GM12872 (cell line): ENCODE measurements around the gene ARFRP1.

Experiments used
- TF ChIP-seq, protein P1 (sequence below): IDR thresholded peaks from 3 replicates; pipeline ENCODE4 v1.5.1; 2011; ENCODE audit warnings: low read depth, mild to moderate bottlenecking, low read length, moderate library complexity; ENCODE audit not compliant: insufficient read depth

ARFRP1 gene

GRCh38 chr20:63662813-63663189 lies 45.0 kb downstream of the ARFRP1 start:
- TF ChIP-seq, protein P1, sequence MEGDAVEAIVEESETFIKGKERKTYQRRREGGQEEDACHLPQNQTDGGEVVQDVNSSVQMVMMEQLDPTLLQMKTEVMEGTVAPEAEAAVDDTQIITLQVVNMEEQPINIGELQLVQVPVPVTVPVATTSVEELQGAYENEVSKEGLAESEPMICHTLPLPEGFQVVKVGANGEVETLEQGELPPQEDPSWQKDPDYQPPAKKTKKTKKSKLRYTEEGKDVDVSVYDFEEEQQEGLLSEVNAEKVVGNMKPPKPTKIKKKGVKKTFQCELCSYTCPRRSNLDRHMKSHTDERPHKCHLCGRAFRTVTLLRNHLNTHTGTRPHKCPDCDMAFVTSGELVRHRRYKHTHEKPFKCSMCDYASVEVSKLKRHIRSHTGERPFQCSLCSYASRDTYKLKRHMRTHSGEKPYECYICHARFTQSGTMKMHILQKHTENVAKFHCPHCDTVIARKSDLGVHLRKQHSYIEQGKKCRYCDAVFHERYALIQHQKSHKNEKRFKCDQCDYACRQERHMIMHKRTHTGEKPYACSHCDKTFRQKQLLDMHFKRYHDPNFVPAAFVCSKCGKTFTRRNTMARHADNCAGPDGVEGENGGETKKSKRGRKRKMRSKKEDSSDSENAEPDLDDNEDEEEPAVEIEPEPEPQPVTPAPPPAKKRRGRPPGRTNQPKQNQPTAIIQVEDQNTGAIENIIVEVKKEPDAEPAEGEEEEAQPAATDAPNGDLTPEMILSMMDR, result no peak

DNA sequence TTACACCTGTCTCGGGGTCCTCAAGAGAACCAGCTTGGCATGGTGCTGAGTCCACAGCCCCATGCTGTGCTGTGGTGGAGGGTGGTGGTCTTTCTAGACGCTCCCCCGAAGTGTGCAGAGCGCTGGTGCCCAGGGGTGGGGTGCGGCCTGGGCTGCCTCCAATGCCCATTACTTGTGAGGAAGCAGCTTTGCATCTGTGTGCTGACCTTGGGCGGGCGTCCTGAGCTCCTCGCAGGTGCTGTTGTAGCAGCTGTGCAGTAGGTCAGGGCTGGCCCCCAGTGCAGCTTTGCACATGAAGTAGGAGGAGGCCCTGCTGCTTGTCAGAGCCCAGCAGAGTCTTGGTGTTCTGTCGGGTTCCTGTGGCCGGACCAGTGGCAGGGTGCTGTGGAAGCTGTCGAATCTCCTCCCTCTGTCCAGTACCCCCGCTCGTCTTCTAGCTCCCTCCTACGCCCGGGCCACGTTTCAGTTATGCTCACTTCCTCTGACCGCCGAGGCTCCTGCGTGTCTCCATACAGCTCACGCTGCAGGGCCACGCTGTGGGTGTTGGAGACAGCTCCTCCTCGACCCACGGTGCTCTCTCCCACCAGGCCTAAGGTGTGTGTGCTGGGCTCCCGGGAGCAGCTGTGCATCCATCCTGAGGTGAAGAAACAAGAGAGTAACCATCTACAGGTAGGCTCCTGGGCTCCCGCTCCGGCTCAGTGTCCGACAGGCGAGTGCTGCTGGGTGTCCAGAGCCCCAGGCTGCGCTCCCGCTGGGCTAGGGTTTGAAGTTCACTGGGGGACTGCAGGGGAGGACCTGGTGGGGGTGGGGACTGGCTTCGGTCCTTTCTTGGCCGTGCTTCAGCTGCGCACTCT lies 45.6 kb downstream of the ARFRP1 start:
- TF ChIP-seq, protein P1, result no peak

DNA sequence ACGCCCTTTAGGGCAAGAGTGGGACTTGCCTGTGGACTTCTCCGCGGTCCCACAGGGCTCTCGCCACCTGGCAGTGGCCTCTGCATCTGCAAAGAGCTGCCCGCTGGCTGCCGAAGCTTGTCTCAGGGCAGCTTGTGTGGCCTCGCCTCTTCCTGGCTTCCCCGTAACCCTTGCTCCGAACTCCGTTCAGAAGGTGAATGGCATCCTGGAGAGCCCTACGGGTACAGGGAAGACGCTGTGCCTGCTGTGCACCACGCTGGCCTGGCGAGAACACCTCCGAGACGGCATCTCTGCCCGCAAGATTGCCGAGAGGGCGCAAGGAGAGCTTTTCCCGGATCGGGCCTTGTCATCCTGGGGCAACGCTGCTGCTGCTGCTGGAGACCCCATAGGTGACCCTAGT lies 46.7 kb downstream of the ARFRP1 start:
- TF ChIP-seq, protein P1, result no peak

DNA sequence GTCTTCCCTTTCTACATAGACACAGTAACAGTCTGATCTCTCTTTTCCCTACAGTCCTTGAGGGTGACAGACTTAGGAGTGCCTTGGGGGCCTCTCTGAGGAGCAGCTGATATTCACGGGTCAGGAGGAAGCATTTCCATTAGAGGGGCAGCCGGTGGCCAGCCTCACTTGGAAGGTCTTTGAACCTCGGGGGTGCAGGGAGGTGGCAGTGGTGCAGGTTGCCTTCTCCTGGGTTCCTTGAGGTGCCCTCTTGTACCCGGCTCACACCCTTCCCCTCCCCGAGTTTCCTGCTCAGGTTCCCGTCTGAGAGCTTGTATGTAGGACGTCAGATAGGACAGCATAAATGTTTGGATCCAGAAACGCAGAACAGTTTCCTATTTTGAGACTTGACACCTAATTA lies 47.2 kb downstream of the ARFRP1 start:
- TF ChIP-seq, protein P1, result no peak

- TF ChIP-seq, protein P1, result no peak
Observed at GRCh38 chr20:63659370-63659769, 48.4 kb downstream of the ARFRP1 start.

- TF ChIP-seq, protein P1, result no peak
Observed at GRCh38 chr20:63658749-63659187, 49.0 kb downstream of the ARFRP1 start.

- TF ChIP-seq, protein P1, result no peak
Observed at GRCh38 chr20:63657937-63658748, 49.6 kb downstream of the ARFRP1 start, which contains the start of gene RTEL1. RTEL1 (plus strand) TSS chr20:63658312; CDS start chr20:63659403, 1,091 bp downstream.
